Measurements from ENCODE around the gene ROM1.
A peak's percentile ranks its signal among the peaks of the same experiment; 100 is the strongest.
"Not testable (repeated sequence)": the region's sequence is repeated elsewhere in the genome, so short reads cannot be mapped to it uniquely, and the experiment has no call there.

Gene ROM1

GRCh38 chr11:62608776-62609175 lies 4.3 kb upstream of the ROM1 start:
- no peak for DNase-seq (ENCODE audit: low spot score)

- DNase-seq (ENCODE audit: low spot score): no peak
Observed at GRCh38 chr11:62610403-62610802, 2.7 kb upstream of the ROM1 start.

GRCh38 chr11:62610814-62611704 lies 2.0 kb upstream of the ROM1 start:
- DNase-seq (ENCODE audit: low spot score): no peak

GRCh38 chr11:62611705-62612365 lies 1.2 kb upstream of the ROM1 start:
- DNase-seq (ENCODE audit: low spot score): peak; percentile 36

- no peak for DNase-seq (ENCODE audit: low spot score)
Observed at GRCh38 chr11:62613291-62613778, 278 bp downstream of the ROM1 start.

- no peak for DNase-seq (ENCODE audit: low spot score)
Observed at GRCh38 chr11:62614275-62614674, 1.2 kb downstream of the ROM1 start.

- DNase-seq (ENCODE audit: low spot score): no peak
Observed at GRCh38 chr11:62615521-62615920, 2.5 kb downstream of the ROM1 start.

GRCh38 chr11:62616957-62617356 lies 3.9 kb downstream of the ROM1 start:
- DNase-seq (ENCODE audit: low spot score): not testable (repeated sequence)

GRCh38 chr11:62621027-62621566 lies 8.0 kb downstream of the ROM1 start:
- DNase-seq (ENCODE audit: low spot score): no peak

- peak; percentile 99 for DNase-seq (ENCODE audit: low spot score)
Observed at GRCh38 chr11:62621567-62622470, 8.8 kb downstream of the ROM1 start, which contains the start of gene B3GAT3. Gene B3GAT3, minus strand, starts transcription at chr11:62621986. Its CDS starts 39 bp downstream, at chr11:62621947.

GRCh38 chr11:62622476-62623089 lies 9.5 kb downstream of the ROM1 start:
- no peak for DNase-seq (ENCODE audit: low spot score)

GRCh38 chr11:62627713-62628112 lies 14.7 kb downstream of the ROM1 start:
- no peak for DNase-seq (ENCODE audit: low spot score)

- DNase-seq (ENCODE audit: low spot score): no peak
Observed at GRCh38 chr11:62632492-62632891, 19.4 kb downstream of the ROM1 start.

- no peak for DNase-seq (ENCODE audit: low spot score)
Observed at GRCh38 chr11:62644220-62644619, 31.2 kb downstream of the ROM1 start.

GRCh38 chr11:62645671-62645945 lies 32.6 kb downstream of the ROM1 start:
- no peak for DNase-seq (ENCODE audit: low spot score)

GRCh38 chr11:62645946-62646824 lies 33.1 kb downstream of the ROM1 start, which contains the start of gene GANAB:
Gene GANAB, minus strand, starts transcription at chr11:62646613. Its CDS starts 14 bp downstream, at chr11:62646599.
- peak; percentile 100 for DNase-seq (ENCODE audit: low spot score)

GRCh38 chr11:62646825-62647608 lies 34.0 kb downstream of the ROM1 start:
- no peak for DNase-seq (ENCODE audit: low spot score)

- DNase-seq (ENCODE audit: low spot score): no peak
Observed at GRCh38 chr11:62647609-62648005, 34.5 kb downstream of the ROM1 start.

- no peak for DNase-seq (ENCODE audit: low spot score)
Observed at GRCh38 chr11:62648185-62648966, 35.3 kb downstream of the ROM1 start.
